ENCODE data around the gene FCHSD2.

DNA sequence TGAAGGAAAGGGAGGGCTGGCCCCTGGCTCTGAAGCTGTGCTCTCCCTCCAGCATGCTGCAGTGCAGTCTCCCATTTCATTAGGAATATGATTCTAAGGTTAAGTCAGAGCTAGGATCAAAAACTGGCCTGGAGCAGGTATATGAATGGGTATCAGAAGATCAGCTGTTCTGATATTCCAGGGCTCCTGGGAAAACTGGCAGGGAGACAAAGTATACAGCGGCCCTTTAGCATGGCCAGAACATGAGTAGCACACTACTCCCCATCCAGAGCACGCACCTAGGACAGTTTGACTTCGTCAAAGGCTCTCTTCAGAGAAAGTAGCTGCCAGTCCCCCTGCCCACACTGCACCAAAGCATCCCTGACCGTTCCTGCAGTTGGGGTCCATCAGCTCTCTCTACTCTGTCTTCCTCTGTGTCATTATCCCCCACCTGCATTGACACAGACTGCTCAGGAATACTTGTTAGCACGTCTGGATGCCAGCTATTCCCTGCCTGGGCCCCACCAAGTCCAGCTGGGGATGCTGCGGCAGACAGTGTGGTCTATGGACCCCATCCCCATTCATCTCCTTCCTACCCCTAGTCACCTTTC is 4.0 kb upstream of the FCHSD2 start:
- TF ChIP-seq, protein P1, sequence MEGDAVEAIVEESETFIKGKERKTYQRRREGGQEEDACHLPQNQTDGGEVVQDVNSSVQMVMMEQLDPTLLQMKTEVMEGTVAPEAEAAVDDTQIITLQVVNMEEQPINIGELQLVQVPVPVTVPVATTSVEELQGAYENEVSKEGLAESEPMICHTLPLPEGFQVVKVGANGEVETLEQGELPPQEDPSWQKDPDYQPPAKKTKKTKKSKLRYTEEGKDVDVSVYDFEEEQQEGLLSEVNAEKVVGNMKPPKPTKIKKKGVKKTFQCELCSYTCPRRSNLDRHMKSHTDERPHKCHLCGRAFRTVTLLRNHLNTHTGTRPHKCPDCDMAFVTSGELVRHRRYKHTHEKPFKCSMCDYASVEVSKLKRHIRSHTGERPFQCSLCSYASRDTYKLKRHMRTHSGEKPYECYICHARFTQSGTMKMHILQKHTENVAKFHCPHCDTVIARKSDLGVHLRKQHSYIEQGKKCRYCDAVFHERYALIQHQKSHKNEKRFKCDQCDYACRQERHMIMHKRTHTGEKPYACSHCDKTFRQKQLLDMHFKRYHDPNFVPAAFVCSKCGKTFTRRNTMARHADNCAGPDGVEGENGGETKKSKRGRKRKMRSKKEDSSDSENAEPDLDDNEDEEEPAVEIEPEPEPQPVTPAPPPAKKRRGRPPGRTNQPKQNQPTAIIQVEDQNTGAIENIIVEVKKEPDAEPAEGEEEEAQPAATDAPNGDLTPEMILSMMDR (IDR thresholded peaks at IDR 0.05) = no peak
- no peak for TF ChIP-seq EZH2 (IDR thresholded peaks at IDR 0.05; ENCODE audit: borderline replicate concordance, insufficient read depth, low read depth, low read length, poor library complexity, severe bottlenecking)

Measured in B cell (primary cell).